MM.1S (cell line): ENCODE results near the gene EPGN.

Experiments used
- DNase-seq: peaks from one replicate; pipeline ENCODE4 v3.0.0-alpha.2; 2015
- H2AFZ ChIP-seq: fragments of 300-600 bp; sonication (generic); 2 replicates; pipeline ENCODE4 v1.6.0; 2016; ENCODE audit warnings: antibody characterized with exemption, low read length
- H3F3A ChIP-seq: fragments of 300-600 bp; sonication (generic); 2 replicates; pipeline ENCODE4 v1.6.1; 2016; ENCODE audit warnings: mild to moderate bottlenecking, antibody characterized with exemption, low read length, moderate library complexity, mixed read lengths; ENCODE audit not compliant: insufficient read depth
- H3K27ac ChIP-seq: fragments of 300-600 bp; sonication (generic); 2 replicates; pipeline ENCODE4 v1.5.1; 2016; ENCODE audit warnings: mild to moderate bottlenecking, low read length
- H3K27me3 ChIP-seq: fragments of 300-600 bp; sonication (generic); replicated peaks from 2 replicates; pipeline ENCODE4 v1.6.0; 2016; ENCODE audit warnings: low read length; ENCODE audit not compliant: insufficient read depth
- H3K36me3 ChIP-seq: fragments of 300-600 bp; sonication (generic); replicated peaks from 2 replicates; pipeline ENCODE4 v1.6.1; 2016; ENCODE audit warnings: mild to moderate bottlenecking, low read length, mixed read lengths; ENCODE audit not compliant: insufficient read depth
- H3K4me1 ChIP-seq: fragments of 300-600 bp; sonication (generic); 2 replicates; pipeline ENCODE4 v1.6.1; 2016; ENCODE audit warnings: low read length, mixed read lengths
- H3K4me2 ChIP-seq: fragments of 300-600 bp; sonication (generic); 2 replicates; pipeline ENCODE4 v1.6.0; 2016; ENCODE audit warnings: low read depth, low read length
- H3K4me3 ChIP-seq: fragments of 300-600 bp; sonication (generic); 2 replicates; pipeline ENCODE4 v1.5.1; 2016; ENCODE audit warnings: low read length, mixed read lengths
- H3K79me2 ChIP-seq: fragments of 300-600 bp; sonication (generic); 2 replicates; pipeline ENCODE4 v1.6.1; 2016; ENCODE audit warnings: mixed run types, low read length, mixed read lengths
- H3K9ac ChIP-seq: fragments of 300-600 bp; sonication (generic); 2 replicates; pipeline ENCODE4 v1.6.1; 2016; ENCODE audit warnings: low read length, mixed read lengths
- H3K9me2 ChIP-seq: fragments of 300-600 bp; sonication (generic); replicated peaks from 2 replicates; pipeline ENCODE4 v1.6.1; 2016; ENCODE audit warnings: mild to moderate bottlenecking, low read length, mixed read lengths; ENCODE audit not compliant: insufficient read depth
- H3K9me3 ChIP-seq: fragments of 300-600 bp; sonication (generic); replicated peaks from 2 replicates; pipeline ENCODE4 v1.6.1; 2016; ENCODE audit warnings: mild to moderate bottlenecking, low read length, mixed read lengths; ENCODE audit not compliant: insufficient read depth
- H4K20me1 ChIP-seq: fragments of 300-600 bp; sonication (generic); 2 replicates; pipeline ENCODE4 v1.6.1; 2016; ENCODE audit warnings: mild to moderate bottlenecking, low read length, moderate library complexity, mixed read lengths; ENCODE audit not compliant: insufficient read depth
- CTCF ChIP-seq: fragments of 300-600 bp; sonication (generic); IDR thresholded peaks from 2 replicates; pipeline ENCODE4 v1.5.1; 2016; ENCODE audit warnings: antibody characterized with exemption, low read length, mixed read lengths
- EZH2 ChIP-seq: fragments of 300-600 bp; sonication (generic); optimal IDR thresholded peaks from 2 replicates; pipeline ENCODE3; 2017; ENCODE audit warnings: low read depth, mild to moderate bottlenecking, antibody characterized with exemption, low read length, mixed read lengths
- EZH2phosphoT487 ChIP-seq: fragments of 300-600 bp; sonication (generic); IDR thresholded peaks from 2 replicates; pipeline ENCODE4 v1.6.1; 2018; ENCODE audit warnings: antibody characterized with exemption, low read length

EPGN gene

DNA sequence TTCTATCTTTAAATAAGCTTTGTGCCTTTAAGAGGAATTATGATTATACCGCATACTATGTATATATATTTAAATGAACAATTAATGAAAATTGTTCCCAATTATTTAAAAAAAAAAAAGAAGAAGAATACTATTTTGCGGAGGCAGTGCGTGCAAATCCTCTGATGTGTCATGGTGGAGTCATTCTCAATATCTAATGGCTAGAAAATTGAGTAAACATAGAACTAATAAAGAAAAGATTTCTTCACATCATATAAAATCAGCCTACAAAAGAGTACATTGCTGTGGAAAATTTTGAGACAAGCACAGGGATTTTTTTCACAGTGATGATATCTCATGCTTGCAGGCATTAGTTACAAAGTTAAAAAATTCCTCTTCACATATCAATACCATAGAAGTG is 54.1 kb downstream of the EPGN start:
- TF ChIP-seq EZH2phosphoT487 (no peak), CTCF (no peak), EZH2 (no peak)
- Histone ChIP-seq H3K27me3 (no peaks in the 10 kb centered on the region), H3K9me3 (no peaks in the 10 kb centered on the region), H2AFZ (no peak overlapping the region), H3K9ac (no peak overlapping the region), H3K4me1 (peaks cover 17% of the 10 kb centered on the region), H3K4me3 (no peak overlapping the region), H4K20me1 (no peaks in the 10 kb centered on the region), H3K4me2 (no peak overlapping the region), H3K79me2 (no peaks in the 10 kb centered on the region), H3K36me3 (no peaks in the 10 kb centered on the region), H3F3A (peaks cover 6% of the 10 kb centered on the region; the same call in 1 of the 2 replicates), H3K9me2 (no peaks in the 10 kb centered on the region), H3K27ac (no peak overlapping the region)
- no peak for DNase-seq

DNA sequence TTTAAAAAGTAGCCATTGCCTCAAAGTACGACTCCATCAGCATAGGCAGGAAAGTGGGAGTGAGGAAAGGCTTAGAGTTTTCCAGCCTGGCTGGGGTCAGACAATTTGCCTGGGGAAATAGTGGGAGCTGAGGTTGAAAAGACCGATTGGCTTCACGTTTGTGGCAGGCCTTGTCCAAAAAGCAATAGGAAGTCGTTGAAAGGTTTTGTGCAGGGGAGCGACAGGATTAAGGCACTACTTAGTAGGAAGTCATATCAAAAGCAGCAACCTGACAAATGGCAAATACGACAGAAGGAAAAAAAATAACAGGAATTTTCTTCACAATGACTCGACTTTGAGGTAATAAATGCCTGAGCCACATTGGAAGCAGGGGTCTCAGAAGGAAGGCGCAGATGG is 56.0 kb downstream of the EPGN start:
- H3K36me3 ChIP-seq, result no peaks in the 10 kb centered on the region
- no peaks in the 10 kb centered on the region for H3K9me3 ChIP-seq
- H3K4me3 ChIP-seq, result no peak overlapping the region
- no peaks in the 10 kb centered on the region for H3K79me2 ChIP-seq
- H3K27me3 ChIP-seq, result no peaks in the 10 kb centered on the region
- no peak overlapping the region for H3K4me2 ChIP-seq
- no peaks in the 10 kb centered on the region for H4K20me1 ChIP-seq
- TF ChIP-seq CTCF (no peak), EZH2 (no peak), EZH2phosphoT487 (no peak)
- H3K9ac ChIP-seq, result no peak overlapping the region
- peaks cover 6% of the 10 kb centered on the region; the same call in 1 of the 2 replicates for H3F3A ChIP-seq
- no peaks in the 10 kb centered on the region for H3K9me2 ChIP-seq
- no peak overlapping the region for H2AFZ ChIP-seq
- no peak for DNase-seq
- H3K27ac ChIP-seq, result no peak overlapping the region
- H3K4me1 ChIP-seq, result peaks cover 23% of the 10 kb centered on the region

DNA sequence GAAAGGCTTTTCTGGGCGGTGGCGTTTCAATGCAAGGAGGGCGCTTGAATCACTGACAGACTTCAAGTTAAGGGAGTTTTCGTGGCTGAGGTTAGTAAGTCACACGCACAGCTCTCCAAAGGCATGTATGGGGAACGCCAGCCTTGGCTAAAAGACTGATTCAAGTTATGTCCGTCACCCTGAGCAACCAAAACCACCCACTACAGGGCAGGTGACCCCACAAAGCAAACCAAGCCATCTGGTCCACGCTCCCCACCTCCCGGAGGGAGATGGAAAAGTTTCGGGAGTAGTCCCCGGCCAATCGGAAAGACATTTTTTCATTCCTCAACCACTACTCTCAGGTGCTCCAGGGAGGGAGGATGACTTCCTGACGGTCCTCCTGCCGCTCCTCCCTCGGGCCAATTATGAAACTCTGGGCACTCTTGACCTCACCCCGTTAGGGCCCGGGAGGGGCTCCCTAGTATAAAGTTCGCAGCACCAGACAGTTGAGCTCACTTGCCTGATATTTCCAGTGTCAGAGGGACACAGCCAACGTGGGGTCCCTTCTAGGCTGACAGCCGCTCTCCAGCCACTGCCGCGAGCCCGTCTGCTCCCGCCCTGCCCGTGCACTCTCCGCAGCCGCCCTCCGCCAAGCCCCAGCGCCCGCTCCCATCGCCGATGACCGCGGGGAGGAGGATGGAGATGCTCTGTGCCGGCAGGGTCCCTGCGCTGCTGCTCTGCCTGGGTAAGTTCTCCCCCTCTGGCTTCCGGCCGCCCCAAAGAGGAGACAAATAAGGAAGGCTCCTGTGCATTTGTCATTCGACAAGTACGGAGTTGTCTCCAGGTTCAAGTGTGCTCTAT is 56.6 kb downstream of the EPGN start, which contains the start of gene EREG:
Gene EREG, plus strand, starts transcription at position 494 of the 840 bp plus-strand sequence. Its CDS starts 164 bp downstream, at position 658.
- Histone ChIP-seq H3K4me1 (peaks cover 23% of the 10 kb centered on the region), H3K36me3 (no peaks in the 10 kb centered on the region), H3K9me3 (no peaks in the 10 kb centered on the region), H3K9ac (no peak within 1 kb of the TSS), H3K79me2 (no peaks in the 10 kb centered on the region), H3K4me2 (peak within 1 kb of the TSS; percentile 49; the same call in 1 of the 2 replicates), H3K4me3 (no peak within 1 kb of the TSS), H4K20me1 (no peaks in the 10 kb centered on the region), H3K27ac (no peak within 1 kb of the TSS; the same call in 1 of the 2 replicates), H2AFZ (no peak within 1 kb of the TSS), H3F3A (peaks cover 6% of the 10 kb centered on the region; the same call in 1 of the 2 replicates), H3K9me2 (no peaks in the 10 kb centered on the region), H3K27me3 (no peaks in the 10 kb centered on the region)
- TF ChIP-seq EZH2phosphoT487, result no peak
- no peak for TF ChIP-seq EZH2
- no peak for TF ChIP-seq CTCF
- no peak for DNase-seq
